ENCODE measurements around the gene SEMA5B.

The SEMA5B gene

GRCh38 chr3:123063034-123063433 lies 35.5 kb upstream of the SEMA5B start:
- DNase-seq: no peak
- no peaks in the 10 kb centered on the region; the same call in 1 of the 2 replicates for H3F3A ChIP-seq (ENCODE audit: insufficient read depth, low read length)
- H3K4me1 ChIP-seq (ENCODE audit: low read length): peaks cover 4% of the 10 kb centered on the region; the same call in 1 of the 2 replicates
- H3K4me2 ChIP-seq (ENCODE audit: low read depth, low read length): no peak overlapping the region
- H4K20me1 ChIP-seq (ENCODE audit: insufficient read depth, low read length): no peaks in the 10 kb centered on the region
- H3K27ac ChIP-seq (ENCODE audit: low read length): no peak overlapping the region
- TF ChIP-seq CTCF (IDR thresholded peaks at IDR 0.05; ENCODE audit: low read length): no peak
- no peak for TF ChIP-seq EZH2phosphoT487 (IDR thresholded peaks at IDR 0.05; ENCODE audit: low read length)
- TF ChIP-seq EZH2 (optimal IDR thresholded peaks at IDR 0.05; ENCODE audit: low read depth, low read length): no peak
- H3K9me3 ChIP-seq (replicated peaks; ENCODE audit: insufficient read depth, low read length): no peaks in the 10 kb centered on the region
- H2AFZ ChIP-seq (ENCODE audit: low read length): no peak overlapping the region
- H3K36me3 ChIP-seq (replicated peaks; ENCODE audit: insufficient read depth, low read length): no peaks in the 10 kb centered on the region
- H3K9ac ChIP-seq (ENCODE audit: low read length): no peak overlapping the region
- H3K27me3 ChIP-seq (replicated peaks; ENCODE audit: insufficient read depth, low read length): no peaks in the 10 kb centered on the region
- H3K79me2 ChIP-seq (ENCODE audit: low read length): peaks cover 10% of the 10 kb centered on the region
- H3K4me3 ChIP-seq (ENCODE audit: low read length): no peak overlapping the region
- H3K9me2 ChIP-seq (replicated peaks; ENCODE audit: insufficient read depth, low read length): no peaks in the 10 kb centered on the region

- no peak for DNase-seq
- Histone ChIP-seq H3K9me3 (replicated peaks; ENCODE audit: insufficient read depth, low read length) (no peaks in the 10 kb centered on the region), H3K9ac (ENCODE audit: low read length) (no peak overlapping the region), H3K4me2 (ENCODE audit: low read depth, low read length) (no peak overlapping the region), H2AFZ (ENCODE audit: low read length) (no peak overlapping the region), H3K27me3 (replicated peaks; ENCODE audit: insufficient read depth, low read length) (no peaks in the 10 kb centered on the region), H4K20me1 (ENCODE audit: insufficient read depth, low read length) (no peaks in the 10 kb centered on the region), H3K79me2 (ENCODE audit: low read length) (no peaks in the 10 kb centered on the region), H3K9me2 (replicated peaks; ENCODE audit: insufficient read depth, low read length) (no peaks in the 10 kb centered on the region), H3K27ac (ENCODE audit: low read length) (no peak overlapping the region), H3F3A (ENCODE audit: insufficient read depth, low read length) (no peaks in the 10 kb centered on the region), H3K4me3 (ENCODE audit: low read length) (no peak overlapping the region), H3K36me3 (replicated peaks; ENCODE audit: insufficient read depth, low read length) (no peaks in the 10 kb centered on the region), H3K4me1 (ENCODE audit: low read length) (0 out of 2 replicates have a peak, but pooled peaks cover 3% of the 10 kb centered on the region)
- TF ChIP-seq CTCF (IDR thresholded peaks at IDR 0.05; ENCODE audit: low read length): no peak
- TF ChIP-seq EZH2phosphoT487 (IDR thresholded peaks at IDR 0.05; ENCODE audit: low read length): no peak
- no peak for TF ChIP-seq EZH2 (optimal IDR thresholded peaks at IDR 0.05; ENCODE audit: low read depth, low read length)
Observed at GRCh38 chr3:123061856-123062255, 34.3 kb upstream of the SEMA5B start.

- H3K27me3 ChIP-seq (replicated peaks; ENCODE audit: insufficient read depth, low read length): no peaks in the 10 kb centered on the region
- H3K9me3 ChIP-seq (replicated peaks; ENCODE audit: insufficient read depth, low read length): no peaks in the 10 kb centered on the region
- no peak overlapping the region for H3K27ac ChIP-seq (ENCODE audit: low read length)
- H3K4me3 ChIP-seq (ENCODE audit: low read length): no peak overlapping the region
- no peaks in the 10 kb centered on the region for H4K20me1 ChIP-seq (ENCODE audit: insufficient read depth, low read length)
- no peaks in the 10 kb centered on the region for H3K79me2 ChIP-seq (ENCODE audit: low read length)
- TF ChIP-seq CTCF (IDR thresholded peaks at IDR 0.05; ENCODE audit: low read length): no peak
- no peak overlapping the region for H3K4me2 ChIP-seq (ENCODE audit: low read depth, low read length)
- H2AFZ ChIP-seq (ENCODE audit: low read length): no peak overlapping the region
- no peaks in the 10 kb centered on the region for H3K9me2 ChIP-seq (replicated peaks; ENCODE audit: insufficient read depth, low read length)
- no peaks in the 10 kb centered on the region for H3F3A ChIP-seq (ENCODE audit: insufficient read depth, low read length)
- DNase-seq: no peak
- H3K36me3 ChIP-seq (replicated peaks; ENCODE audit: insufficient read depth, low read length): no peaks in the 10 kb centered on the region
- no peak overlapping the region for H3K9ac ChIP-seq (ENCODE audit: low read length)
- no peaks in the 10 kb centered on the region for H3K4me1 ChIP-seq (ENCODE audit: low read length)
Observed at GRCh38 chr3:123060054-123060453, 32.5 kb upstream of the SEMA5B start.

Data from MM.1S (cell line).